ENCODE results near the gene WFIKKN2.
A peak's percentile ranks its signal among the peaks of the same experiment; 100 is the strongest.

Gene WFIKKN2

GRCh38 chr17:50836826-50837225 is 1.4 kb downstream of the WFIKKN2 start:
- no peak for DNase-seq
- Mint-ChIP-seq H3K27ac (no peak overlapping the region), H3K4me1 (peaks cover 0 to 9% of the 10 kb centered on the region in 2 donors), H3K9me3 (no peaks in the 10 kb centered on the region), H3K36me3 (no peaks in the 10 kb centered on the region), H3K27me3 (peaks cover 20 to 29% of the 10 kb centered on the region in 2 donors), H3K4me3 (no peak overlapping the region)
- ATAC-seq (replicated peaks): no peak

GRCh38 chr17:50837286-50837979 is 2.0 kb downstream of the WFIKKN2 start:
- Mint-ChIP-seq H3K4me3 (no peak overlapping the region), H3K9me3 (no peaks in the 10 kb centered on the region), H3K36me3 (no peaks in the 10 kb centered on the region), H3K4me1 (peaks cover 0 to 11% of the 10 kb centered on the region in 2 donors), H3K27me3 (peaks cover 20 to 29% of the 10 kb centered on the region in 2 donors), H3K27ac (no peak overlapping the region)
- DNase-seq (no peak), ATAC-seq (replicated peaks) (no peak)

GRCh38 chr17:50837980-50838954 is 2.9 kb downstream of the WFIKKN2 start:
- Mint-ChIP-seq H3K27ac (no peak overlapping the region), H3K36me3 (no peaks in the 10 kb centered on the region), H3K4me1 (peaks cover 0 to 11% of the 10 kb centered on the region in 2 donors), H3K4me3 (no peak overlapping the region), H3K9me3 (no peaks in the 10 kb centered on the region), H3K27me3 (peaks cover 20 to 29% of the 10 kb centered on the region in 2 donors)
- no peak for ATAC-seq (replicated peaks)
- no peak for DNase-seq

- DNase-seq (no peak), ATAC-seq (replicated peaks) (no peak)
- no peak overlapping the region for H3K27ac Mint-ChIP-seq
- H3K4me3 Mint-ChIP-seq: no peak overlapping the region
- H3K27me3 Mint-ChIP-seq: peaks cover 10 to 16% of the 10 kb centered on the region in 2 donors
- H3K9me3 Mint-ChIP-seq: no peaks in the 10 kb centered on the region
- H3K4me1 Mint-ChIP-seq: peaks cover 0 to 11% of the 10 kb centered on the region in 2 donors
- H3K36me3 Mint-ChIP-seq: no peaks in the 10 kb centered on the region
These were observed 4.4 kb downstream of the WFIKKN2 start for GRCh38 chr17:50839591-50840310.

GRCh38 chr17:50840311-50840851 is 5.0 kb downstream of the WFIKKN2 start:
- no peaks in the 10 kb centered on the region for H3K36me3 Mint-ChIP-seq
- DNase-seq (no peak), ATAC-seq (replicated peaks) (no peak)
- no peak overlapping the region for H3K4me3 Mint-ChIP-seq
- H3K27me3 Mint-ChIP-seq: peaks cover 8 to 11% of the 10 kb centered on the region in 2 donors
- no peaks in the 10 kb centered on the region for H3K9me3 Mint-ChIP-seq
- H3K4me1 Mint-ChIP-seq: peaks cover 0 to 9% of the 10 kb centered on the region in 2 donors
- H3K27ac Mint-ChIP-seq: no peak overlapping the region

- H3K27ac Mint-ChIP-seq: no peak overlapping the region
- no peaks in the 10 kb centered on the region for H3K36me3 Mint-ChIP-seq
- H3K4me1 Mint-ChIP-seq: peaks cover 0 to 6% of the 10 kb centered on the region in 2 donors
These were observed 6.0 kb downstream of the WFIKKN2 start for GRCh38 chr17:50841277-50841948.

GRCh38 chr17:50841949-50842354 is 6.6 kb downstream of the WFIKKN2 start:
- Mint-ChIP-seq H3K9me3 (no peaks in the 10 kb centered on the region), H3K27ac (no peak overlapping the region), H3K27me3 (no peaks in the 10 kb centered on the region), H3K4me1 (peaks cover 0 to 6% of the 10 kb centered on the region in 2 donors), H3K4me3 (no peak overlapping the region), H3K36me3 (no peaks in the 10 kb centered on the region)
- DNase-seq (no peak), ATAC-seq (replicated peaks) (peak; percentile 64 to 82)

More at GRCh38 chr17:50841277-50841948, 6.0 kb downstream of the WFIKKN2 start:
- no peak for DNase-seq
- peak in 1 of 2 donors; percentile 12 for ATAC-seq (replicated peaks)
- Mint-ChIP-seq H3K4me3 (no peak overlapping the region), H3K27me3 (peaks cover 0 to under 1% of the 10 kb centered on the region in 2 donors), H3K9me3 (no peaks in the 10 kb centered on the region)

- DNase-seq: no peak
- Mint-ChIP-seq H3K4me3 (no peak overlapping the region), H3K27me3 (no peaks in the 10 kb centered on the region), H3K9me3 (no peaks in the 10 kb centered on the region), H3K4me1 (peaks cover 0 to 6% of the 10 kb centered on the region in 2 donors), H3K27ac (no peak overlapping the region), H3K36me3 (no peaks in the 10 kb centered on the region)
- ATAC-seq (replicated peaks): no peak
These were observed 7.2 kb downstream of the WFIKKN2 start for GRCh38 chr17:50842506-50843149.

GRCh38 chr17:50843150-50843905 is 7.9 kb downstream of the WFIKKN2 start:
- peaks cover under 1 to 3% of the 10 kb centered on the region in 2 donors for H3K9me3 Mint-ChIP-seq
- peaks cover 0 to 6% of the 10 kb centered on the region in 2 donors for H3K4me1 Mint-ChIP-seq
- no peak overlapping the region for H3K27ac Mint-ChIP-seq
- peaks cover 0 to 2% of the 10 kb centered on the region in 2 donors for H3K36me3 Mint-ChIP-seq
- DNase-seq (no peak), ATAC-seq (replicated peaks) (no peak)
- H3K4me3 Mint-ChIP-seq: no peak overlapping the region
- H3K27me3 Mint-ChIP-seq: no peaks in the 10 kb centered on the region

- Mint-ChIP-seq H3K9me3 (peaks cover 7 to 8% of the 10 kb centered on the region in 2 donors), H3K4me1 (peaks cover 0 to 6% of the 10 kb centered on the region in 2 donors), H3K36me3 (peaks cover 0 to 5% of the 10 kb centered on the region in 2 donors), H3K27ac (no peak overlapping the region), H3K27me3 (no peaks in the 10 kb centered on the region), H3K4me3 (no peak overlapping the region)
- DNase-seq (no peak), ATAC-seq (replicated peaks) (no peak)
These were observed 8.8 kb downstream of the WFIKKN2 start for GRCh38 chr17:50844117-50844700.

- no peak for ATAC-seq (replicated peaks)
- peaks cover 0 to 5% of the 10 kb centered on the region in 2 donors for H3K36me3 Mint-ChIP-seq
- no peak overlapping the region for H3K27ac Mint-ChIP-seq
- DNase-seq: no peak
- no peaks in the 10 kb centered on the region for H3K27me3 Mint-ChIP-seq
- peaks cover 0 to 6% of the 10 kb centered on the region in 2 donors for H3K4me1 Mint-ChIP-seq
- H3K4me3 Mint-ChIP-seq: no peak overlapping the region
- peaks cover 7 to 8% of the 10 kb centered on the region in 2 donors for H3K9me3 Mint-ChIP-seq
These were observed 10.1 kb downstream of the WFIKKN2 start for GRCh38 chr17:50845240-50846147.

Data from stimulated activated naive B cell treated with anti-CD40 and anti-IgM and Interleukin-4, amounts not matched to agents 10 μg/mL and 1 μg/mL and 100 μg/mL, for 72 hours (primary cell).